HepG2 (cell line): ENCODE results near the gene LOXL3. TPM values are rescaled to one million over a fixed set of nuclear protein-coding genes. Genes with fewer than 3 reads are reported as not detected.

Experiments used
- FIP1L1 ChIP-seq: fragments of 200-400 bp; formaldehyde crosslinking; IDR thresholded peaks from 2 replicates; pipeline ENCODE4 v1.6.1; 2018; ENCODE audit warnings: low read depth, mild to moderate bottlenecking, low read length, moderate library complexity, borderline replicate concordance; ENCODE audit not compliant: insufficient read depth
- HDAC1 ChIP-seq: sonication (generic); formaldehyde crosslinking; IDR thresholded peaks from 2 replicates; pipeline ENCODE4 v1.5.1; 2020; ENCODE audit warnings: mild to moderate bottlenecking, missing genetic modification reagents
- IRF9 ChIP-seq: sonication (generic); formaldehyde crosslinking; IDR thresholded peaks from 2 replicates; pipeline ENCODE4 v1.8.0; 2022; ENCODE audit warnings: missing genetic modification reagents, mild to moderate bottlenecking, borderline replicate concordance
- KLF12 ChIP-seq: sonication (generic); formaldehyde crosslinking; IDR thresholded peaks from 2 replicates; pipeline ENCODE4 v1.4.0; 2020; ENCODE audit warnings: missing genetic modification reagents, borderline replicate concordance
- NR3C1 ChIP-seq: sonication (generic); formaldehyde crosslinking; IDR thresholded peaks from 2 replicates; pipeline ENCODE4 v1.4.0; 2020; ENCODE audit warnings: missing genetic modification reagents
- PHF21A ChIP-seq: sonication (generic); formaldehyde crosslinking; IDR thresholded peaks from 2 replicates; pipeline ENCODE4 v1.5.0; 2020; ENCODE audit warnings: mild to moderate bottlenecking, missing genetic modification reagents
- RXRB ChIP-seq: IDR thresholded peaks from 2 replicates; pipeline ENCODE4 v1.6.1; 2016; ENCODE audit warnings: borderline replicate concordance, missing genetic modification reagents, missing compliant biosample characterization
- SKI ChIP-seq: fragments of 450-650 bp; IDR thresholded peaks from one replicate; pipeline ENCODE4 v1.6.1; 2018; ENCODE audit warnings: mild to moderate bottlenecking; ENCODE audit not compliant: partially characterized antibody
- SNAI1 ChIP-seq: sonication (generic); formaldehyde crosslinking; IDR thresholded peaks from 2 replicates; pipeline ENCODE4 v1.5.0; 2020; ENCODE audit warnings: mild to moderate bottlenecking, missing genetic modification reagents, borderline replicate concordance
- TCF7 ChIP-seq: sonication (generic); IDR thresholded peaks from 2 replicates; pipeline ENCODE4 v1.6.1; 2016; ENCODE audit warnings: antibody characterized with exemption, low read depth
- THAP8 ChIP-seq: sonication (generic); formaldehyde crosslinking; IDR thresholded peaks from 2 replicates; pipeline ENCODE4 v1.5.1; 2020; ENCODE audit warnings: missing genetic modification reagents, mild to moderate bottlenecking, borderline replicate concordance
- USF2 ChIP-seq, 2 experiments: sonication (generic) in 1 of 2; formaldehyde crosslinking in 1 of 2; IDR thresholded peaks; 2 replicates each; pipeline versions ENCODE4 v1.5.1 to v1.6.1; 2011 to 2020; ENCODE audit warnings: borderline replicate concordance in 1 of 2, low read depth in 1 of 2, low read length in 1 of 2, mild to moderate bottlenecking in 1 of 2, missing genetic modification reagents in 1 of 2, moderate library complexity in 1 of 2
- ZBTB7B ChIP-seq: sonication (generic); formaldehyde crosslinking; IDR thresholded peaks from 2 replicates; pipeline ENCODE4 v1.4.0; 2020; ENCODE audit warnings: missing genetic modification reagents
- ZFP36 ChIP-seq: fragments of 150-350 bp; IDR thresholded peaks from 2 replicates; pipeline ENCODE4 v1.6.1; 2018; ENCODE audit warnings: borderline replicate concordance, low read length, low read depth; ENCODE audit not compliant: partially characterized antibody
- ZGPAT ChIP-seq: IDR thresholded peaks from 2 replicates; pipeline ENCODE4 v1.6.1; 2016; ENCODE audit warnings: mild to moderate bottlenecking
- ZNF276 ChIP-seq: sonication (generic); formaldehyde crosslinking; IDR thresholded peaks from 2 replicates; pipeline ENCODE4 v1.4.0; 2020; ENCODE audit warnings: mild to moderate bottlenecking, low read depth, missing genetic modification reagents
- ZNF614 ChIP-seq: IDR thresholded peaks from 2 replicates; pipeline ENCODE4 v1.6.1; 2018; ENCODE audit warnings: missing biosample characterization, missing genetic modification reagents, inconsistent platforms, borderline replicate concordance
- ZNF746 ChIP-seq: sonication (generic); formaldehyde crosslinking; IDR thresholded peaks from 2 replicates; pipeline ENCODE4 v1.8.0; 2022; ENCODE audit warnings: mild to moderate bottlenecking, missing genetic modification reagents
- polyA plus RNA-seq, 8 experiments: library from polyadenylated mRNA; depleted of rRNA in 3 of 8; stranded (reverse) in 7 of 8; unstranded in 1 of 8; fragments of >200 nt; fragmentation: Illumina TruSeq in 4 of 8; extraction: Trizol in 4 of 8; gene quantifications; 2 replicates each; pipeline versions ENCODE4 v1.2.1 to v1.2.3, GENCODE V29; 2011 to 2016; ENCODE audit warnings: low read depth in 4 of 8, missing spikeins in 1 of 8, mixed read lengths in 1 of 8; ENCODE audit not compliant: insufficient read depth in 1 of 8
- total RNA-seq, 5 experiments: library from RNA; depleted of rRNA; stranded (reverse); fragments of >200 nt; fragmentation: Illumina TruSeq; extraction: Trizol; gene quantifications; 2 replicates each; pipeline ENCODE4 v1.2.3, GENCODE V29; 2016; ENCODE audit warnings: low read depth in 1 of 5

Gene LOXL3
- total and polyA plus RNA-seq, 2 of the 13 experiments (the other 11 are each of a cell fraction or from before 2014, with no cell fraction given): 0.55 to 6.5 TPM

- TF ChIP-seq USF2 (IDR thresholded peaks at IDR 0.05; ENCODE audit: low read depth, low read length) (no peak), USF2 (CRISPR knock-in tag; IDR thresholded peaks at IDR 0.05; ENCODE audit: borderline replicate concordance) (no peak), ZNF614 (CRISPR knock-in tag) (peak; percentile 65; the same call in 1 of the 2 replicates), RXRB (CRISPR knock-in tag) (0 out of 2 replicates have a peak, but pooled peaks have one; percentile 20), ZGPAT (CRISPR knock-in tag) (0 out of 2 replicates have a peak, but pooled peaks have one; percentile 18), PHF21A (CRISPR knock-in tag) (no peak), ZBTB7B (CRISPR knock-in tag) (no peak), HDAC1 (CRISPR knock-in tag) (no peak), KLF12 (no peak), THAP8 (no peak), IRF9 (CRISPR knock-in tag) (no peak), NR3C1 (CRISPR knock-in tag) (no peak), ZFP36 (no peak), ZNF276 (no peak), TCF7 (0 out of 2 replicates have a peak, but pooled peaks have one; percentile 17), FIP1L1 (no peak), ZNF746 (CRISPR knock-in tag) (no peak), SNAI1 (CRISPR knock-in tag) (no peak), SKI (peak; percentile 19)
These were observed 67.6 kb downstream of the LOXL3 start (continued) for GRCh38 chr2:74486141-74486540.
